Colonic mucosa (tissue), 4 donors: Measurements from ENCODE around the gene FST. TPM values are rescaled to one million over a fixed set of nuclear protein-coding genes. Genes with fewer than 3 reads are reported as not detected.

Experiments
- DNase-seq: peaks from one replicate; pipeline ENCODE4 v3.0.0-alpha.2; 2020
- H3K27ac ChIP-seq: fragments of 200-600 bp; one replicate; pipeline ENCODE4 v1.8.0; 2021
- H3K27me3 ChIP-seq: fragments of 200-600 bp; one replicate; pipeline ENCODE4 v1.8.0; 2021
- H3K36me3 ChIP-seq: fragments of 200-600 bp; one replicate; pipeline ENCODE4 v1.8.0; 2021
- H3K4me1 ChIP-seq: fragments of 200-600 bp; one replicate; pipeline ENCODE4 v1.8.0; 2021; ENCODE audit warnings: mild to moderate bottlenecking
- H3K4me3 ChIP-seq: fragments of 200-600 bp; one replicate; pipeline ENCODE4 v1.8.0; 2021
- H3K9ac ChIP-seq, 2 donors: one replicate each; pipeline ENCODE4 v1.7.0; 2013; ENCODE audit warnings: control low read depth in 2 of 2, low read depth in 2 of 2, low read length in 2 of 2
- H3K9me3 ChIP-seq: fragments of 200-600 bp; one replicate; pipeline ENCODE4 v1.8.0; 2021
- CTCF ChIP-seq: fragments of 200-600 bp; IDR thresholded peaks from one replicate; pipeline ENCODE4 v1.8.0; 2022; ENCODE audit warnings: antibody characterized with exemption, mild to moderate bottlenecking
- intact Hi-C: fragments of 100-400 bp; cut with DNase I; formaldehyde crosslinking; loops from one replicate; pipeline ENCODE4 v1.14.1; 2022
- total RNA-seq, 2 donors: library from RNA; stranded (reverse); fragmentation: NEBNext Ultra II Directional in 1 of 2; extraction: Animal tissue kit (Norgen Biotek cat#: 25700) in 1 of 2; gene quantifications; one replicate each; pipeline ENCODE4 v1.2.1, GENCODE V29; 2021
- donor health status: healthy.
- donor health status: DM: no; HTN: no; CAD: no.
- donor health status: DM: no; HTN: no; CAD: no.

FST gene
- total RNA-seq, 2 donors from 2014 or later: 0.91 to 3.2 TPM

GRCh38 chr5:53448851-53449250 is 31.6 kb upstream of the FST start:
- TF ChIP-seq CTCF: no peak
- Histone ChIP-seq H3K9ac (no peak overlapping the region), H3K4me3 (no peak overlapping the region), H3K9me3 (no peaks in the 10 kb centered on the region), H3K36me3 (no peaks in the 10 kb centered on the region), H3K27ac (no peak overlapping the region), H3K4me1 (no peaks in the 10 kb centered on the region), H3K27me3 (no peaks in the 10 kb centered on the region)
- DNase-seq: no peak
- intact Hi-C loops: no loop called here

GRCh38 chr5:53453898-53454718 is 26.3 kb upstream of the FST start:
- H3K36me3 ChIP-seq: no peaks in the 10 kb centered on the region
- no peak overlapping the region for H3K27ac ChIP-seq
- H3K4me3 ChIP-seq: no peak overlapping the region
- H3K4me1 ChIP-seq: no peaks in the 10 kb centered on the region
- H3K9me3 ChIP-seq: no peaks in the 10 kb centered on the region
- no peaks in the 10 kb centered on the region for H3K27me3 ChIP-seq
- no peak overlapping the region for H3K9ac ChIP-seq
- DNase-seq: no peak
- TF ChIP-seq CTCF: no peak
- intact Hi-C loops: no loop called here

- no peak for TF ChIP-seq CTCF
- H3K4me3 ChIP-seq: no peak overlapping the region
- H3K9ac ChIP-seq: no peak overlapping the region
- no peaks in the 10 kb centered on the region for H3K4me1 ChIP-seq
- H3K9me3 ChIP-seq: no peaks in the 10 kb centered on the region
- H3K27ac ChIP-seq: no peak overlapping the region
- H3K36me3 ChIP-seq: no peaks in the 10 kb centered on the region
- no peak for DNase-seq
- H3K27me3 ChIP-seq: no peaks in the 10 kb centered on the region
- intact Hi-C loops: no loop called here
Observed at GRCh38 chr5:53454719-53455000, 25.8 kb upstream of the FST start.

GRCh38 chr5:53456366-53456765 is 24.1 kb upstream of the FST start:
- no peaks in the 10 kb centered on the region for H3K27me3 ChIP-seq
- no peak for TF ChIP-seq CTCF
- intact Hi-C loops: no loop called here
- no peaks in the 10 kb centered on the region for H3K36me3 ChIP-seq
- no peaks in the 10 kb centered on the region for H3K9me3 ChIP-seq
- no peak overlapping the region for H3K27ac ChIP-seq
- H3K4me3 ChIP-seq: no peak overlapping the region
- DNase-seq: no peak
- H3K9ac ChIP-seq: no peak overlapping the region
- no peaks in the 10 kb centered on the region for H3K4me1 ChIP-seq

- Histone ChIP-seq H3K9me3 (no peaks in the 10 kb centered on the region), H3K4me3 (no peak overlapping the region), H3K4me1 (no peaks in the 10 kb centered on the region), H3K27me3 (no peaks in the 10 kb centered on the region), H3K36me3 (no peaks in the 10 kb centered on the region), H3K9ac (no peak overlapping the region), H3K27ac (no peak overlapping the region)
- intact Hi-C loops: no loop called here
- TF ChIP-seq CTCF: no peak
- no peak for DNase-seq
Observed at GRCh38 chr5:53463909-53464621, 16.4 kb upstream of the FST start.
